ENCODE measurements around the gene OXER1.
"Not testable (repeated sequence)": the region's sequence is repeated elsewhere in the genome, so short reads cannot be mapped to it uniquely, and the experiment has no call there.

Gene OXER1

DNA sequence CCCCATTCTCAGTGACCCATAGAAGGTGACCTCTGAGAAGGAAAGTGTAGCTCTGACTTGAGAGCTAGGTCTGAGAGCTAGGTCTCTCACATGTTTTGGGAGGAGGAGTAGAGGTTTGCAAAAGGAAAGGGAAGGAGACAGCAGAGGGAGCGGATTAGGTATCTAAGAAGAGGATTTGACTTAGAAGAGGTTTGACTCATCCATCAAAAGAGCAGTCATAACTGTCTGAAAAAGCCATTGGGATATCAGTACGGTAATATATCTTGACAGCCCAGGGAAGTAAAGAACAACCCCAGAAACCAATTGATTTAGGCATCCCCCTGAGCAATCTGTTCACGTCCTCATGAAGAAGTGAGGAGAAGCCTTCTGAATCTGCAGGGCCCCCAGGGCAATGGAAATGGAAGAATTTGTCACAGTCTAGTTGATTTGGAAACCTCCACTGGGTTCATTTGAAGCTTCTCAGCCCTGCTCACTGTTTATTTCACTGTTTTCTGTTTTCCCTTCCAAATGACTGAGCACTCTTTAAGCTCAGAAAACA, 19.3 kb downstream of the OXER1 start:
- no peak for DNase-seq

DNA sequence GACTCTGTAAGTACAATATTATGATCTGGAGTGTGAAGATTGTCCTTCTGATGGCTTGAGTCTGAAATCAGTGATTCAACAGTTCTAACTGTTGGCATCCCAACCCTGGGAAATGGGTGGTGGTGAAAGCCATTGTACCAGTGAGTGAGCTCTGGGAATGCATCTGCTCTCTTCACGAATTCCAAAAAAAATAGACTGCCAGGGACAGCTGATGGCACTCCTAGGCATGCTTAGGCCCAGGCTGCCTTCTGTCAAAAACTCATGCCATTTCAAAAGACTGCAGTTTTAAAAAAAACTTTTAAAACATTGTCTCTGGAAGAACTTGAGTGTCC, 20.3 kb downstream of the OXER1 start:
- DNase-seq: no peak

DNA sequence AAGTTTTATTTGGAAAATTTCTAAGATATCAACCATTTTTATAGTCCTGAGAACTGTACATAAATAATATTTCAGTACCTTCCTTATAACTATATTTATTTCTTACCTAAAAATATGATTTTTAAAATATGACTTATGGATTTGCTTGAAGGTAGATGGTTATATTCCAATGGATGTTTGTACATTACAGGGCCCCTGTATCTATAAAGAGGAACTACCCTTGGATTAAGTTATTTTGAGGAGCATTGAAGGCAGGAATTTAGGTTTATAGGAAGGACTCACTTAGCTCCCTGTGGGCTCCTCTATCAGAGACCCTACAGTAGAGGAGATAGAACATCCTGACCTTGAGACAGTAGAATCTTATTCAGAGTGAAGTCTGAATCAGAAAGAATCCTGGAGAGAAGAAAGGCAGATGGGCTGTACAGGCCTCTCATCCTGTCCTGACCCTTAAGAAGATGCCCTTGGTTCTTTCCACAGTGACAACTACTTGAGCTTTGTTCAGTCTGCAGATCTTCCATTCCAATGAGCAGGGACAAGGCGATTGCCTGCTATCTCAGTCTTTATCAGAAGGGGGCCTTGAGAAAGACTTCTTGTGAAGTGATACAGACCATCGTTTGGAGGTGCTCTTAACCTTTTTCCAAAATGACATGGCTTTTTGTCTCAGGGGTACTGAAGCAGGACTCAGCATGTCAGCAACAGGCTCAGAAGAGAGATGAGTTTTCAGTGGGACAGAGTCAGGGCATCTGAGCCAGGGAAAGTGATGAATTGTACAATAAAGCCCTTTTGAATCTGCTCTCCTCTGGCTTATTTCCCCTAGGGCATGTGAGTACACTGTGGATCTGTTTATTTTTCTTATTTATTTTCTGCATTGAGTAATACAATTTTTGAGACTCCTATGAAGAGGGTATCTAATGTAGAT, 20.9 kb downstream of the OXER1 start:
- no peak for DNase-seq

DNA sequence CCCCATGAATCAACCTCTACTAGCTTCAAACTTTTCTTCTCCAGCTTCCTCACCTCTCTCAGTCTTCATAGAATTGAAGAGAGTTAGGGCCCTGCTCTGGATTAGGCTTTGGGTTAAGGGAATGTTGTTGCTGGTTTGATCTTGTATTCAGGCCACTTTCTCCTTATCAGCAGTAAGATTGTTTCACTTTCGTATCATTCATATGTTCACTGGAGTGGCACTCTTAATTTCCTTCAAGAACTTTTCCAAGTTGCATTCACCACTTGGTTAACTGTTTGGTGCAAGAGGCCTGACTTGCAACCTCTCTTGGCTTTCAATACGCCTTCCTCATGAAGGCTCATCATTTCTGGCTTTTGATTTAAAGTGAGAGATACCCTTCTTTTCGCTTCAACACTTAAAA, 22.8 kb downstream of the OXER1 start:
- no peak for DNase-seq

DNA sequence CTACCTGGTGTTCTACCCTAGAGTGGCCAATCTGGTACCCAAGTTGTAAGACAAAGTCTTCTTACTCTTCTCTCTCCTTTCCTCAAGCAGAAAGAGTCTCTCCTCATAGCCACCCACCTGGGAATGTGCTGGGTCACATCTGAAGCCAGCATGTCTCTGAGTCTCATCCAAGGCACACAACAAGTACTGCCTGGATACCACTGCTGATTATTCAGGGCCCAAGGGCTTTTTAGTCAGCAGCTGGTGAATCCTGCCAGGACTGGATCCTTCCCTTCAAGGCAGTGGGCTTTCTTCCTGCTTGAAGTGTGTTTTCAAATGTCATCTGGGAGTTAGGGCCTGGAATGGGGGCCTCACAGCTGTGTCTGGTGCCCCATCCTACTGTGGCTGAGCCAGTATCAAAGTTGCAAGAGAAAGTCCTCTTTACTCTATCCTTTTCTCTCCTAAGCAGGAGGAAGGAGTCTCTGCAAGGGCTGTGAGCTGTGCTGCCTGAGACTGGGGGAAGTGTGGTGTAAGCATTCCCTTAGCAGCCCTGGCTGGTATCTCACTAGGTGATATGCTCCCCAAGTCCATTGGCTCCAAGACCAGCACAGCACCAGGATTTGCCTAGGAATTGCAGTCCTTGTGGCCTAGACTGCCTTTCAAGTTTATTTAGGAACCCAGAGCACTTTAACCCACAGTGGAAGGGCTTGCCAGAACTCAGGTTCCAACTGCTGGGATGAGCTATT, 27.2 kb downstream of the OXER1 start:
- DNase-seq: no peak

DNA sequence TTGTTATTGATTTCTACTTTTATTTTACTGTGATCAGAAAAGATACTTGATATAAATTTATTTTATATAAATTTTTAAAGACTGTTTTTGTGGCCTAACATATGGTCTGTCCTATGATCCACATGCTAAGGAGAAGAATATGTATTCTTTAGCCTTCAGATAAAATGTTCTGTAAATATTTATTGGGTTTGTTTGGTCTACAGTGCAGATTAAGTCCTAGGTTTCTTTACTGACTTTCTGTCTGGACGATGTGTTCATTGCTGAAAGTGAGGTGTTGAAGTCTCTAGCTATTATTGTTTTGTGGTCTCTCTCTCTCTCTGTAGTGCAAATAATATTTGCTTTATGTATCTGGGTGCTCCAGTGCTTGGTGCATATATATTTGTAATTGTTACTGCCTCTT, 30.1 kb downstream of the OXER1 start:
- DNase-seq: no peak

DNA sequence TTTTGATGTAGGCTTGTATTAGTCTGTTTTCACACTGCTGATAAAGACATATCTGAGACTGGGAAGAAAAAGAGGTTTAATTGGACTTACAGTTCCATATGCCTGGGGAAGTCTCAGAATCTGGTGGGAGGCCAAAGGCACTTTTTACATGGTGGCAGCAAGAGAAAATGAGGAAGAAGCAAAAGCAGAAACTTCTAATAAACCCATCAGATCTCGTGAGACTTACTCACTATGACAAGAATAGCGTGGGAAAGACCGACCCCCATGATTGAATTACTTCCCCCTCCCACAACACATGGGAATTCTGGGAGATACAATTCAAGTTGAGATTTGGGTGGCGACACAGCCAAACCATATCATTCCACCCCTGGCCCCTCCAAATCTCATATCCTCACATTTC, 32.6 kb downstream of the OXER1 start:
- not testable (repeated sequence) for DNase-seq

DNA sequence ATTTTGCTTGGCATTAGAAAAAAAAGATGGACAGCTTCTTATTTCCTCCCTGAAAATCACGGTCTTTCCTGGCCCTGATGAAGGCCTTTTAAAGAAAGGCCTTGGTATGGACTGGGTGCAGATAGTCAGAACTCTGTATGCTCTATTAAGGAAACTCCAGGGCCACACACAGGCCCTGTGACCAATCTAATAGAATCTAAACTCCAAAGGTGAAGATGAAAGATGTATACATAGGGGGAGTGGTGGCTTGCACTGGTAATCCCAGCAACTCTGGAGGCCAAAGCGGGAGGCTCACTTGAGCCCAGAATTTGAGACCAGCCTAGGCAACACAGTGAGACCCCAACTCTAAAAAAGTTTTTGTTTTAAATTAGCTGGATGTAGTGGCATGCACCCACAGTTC, 37.3 kb downstream of the OXER1 start:
- no peak for DNase-seq

DNA sequence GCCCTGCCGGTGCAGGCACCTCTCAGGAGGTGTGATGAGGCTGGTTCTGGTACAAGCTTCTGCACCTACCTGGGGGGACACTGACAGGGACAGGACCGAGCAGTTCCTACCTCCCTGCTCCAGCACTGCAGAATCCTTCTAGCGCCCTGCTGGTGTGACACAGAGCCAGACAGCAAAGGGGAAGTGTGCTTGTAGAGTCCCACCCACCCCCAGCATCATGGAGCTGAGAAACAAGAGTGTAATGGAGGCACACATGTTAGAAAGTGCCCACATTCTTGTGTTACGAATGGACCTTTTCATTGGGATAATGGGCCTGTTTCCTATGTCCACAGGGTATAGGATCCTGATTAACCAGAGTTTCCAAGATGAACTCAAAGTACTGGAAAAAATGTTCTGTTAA, 38.3 kb downstream of the OXER1 start:
- DNase-seq: no peak

DNA sequence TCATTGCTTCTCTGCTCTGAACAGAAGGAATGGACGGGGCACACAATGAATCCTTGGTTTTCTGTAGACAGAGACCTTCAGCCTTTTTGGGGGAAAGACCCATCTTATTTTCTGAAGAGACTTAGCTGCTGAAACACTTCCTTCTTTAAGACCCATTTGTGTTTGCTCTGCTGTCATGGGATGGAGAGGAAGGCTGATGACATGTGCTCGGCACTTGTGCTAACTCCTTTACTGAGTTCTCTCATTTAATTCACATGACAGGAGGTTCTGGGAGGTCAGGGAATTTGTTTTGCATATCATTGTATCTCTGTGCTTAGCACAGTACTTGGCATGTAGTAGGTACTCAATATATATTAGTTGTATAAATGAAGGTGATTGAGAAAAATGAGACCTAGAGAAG, 39.0 kb downstream of the OXER1 start:
- DNase-seq: no peak

DNA sequence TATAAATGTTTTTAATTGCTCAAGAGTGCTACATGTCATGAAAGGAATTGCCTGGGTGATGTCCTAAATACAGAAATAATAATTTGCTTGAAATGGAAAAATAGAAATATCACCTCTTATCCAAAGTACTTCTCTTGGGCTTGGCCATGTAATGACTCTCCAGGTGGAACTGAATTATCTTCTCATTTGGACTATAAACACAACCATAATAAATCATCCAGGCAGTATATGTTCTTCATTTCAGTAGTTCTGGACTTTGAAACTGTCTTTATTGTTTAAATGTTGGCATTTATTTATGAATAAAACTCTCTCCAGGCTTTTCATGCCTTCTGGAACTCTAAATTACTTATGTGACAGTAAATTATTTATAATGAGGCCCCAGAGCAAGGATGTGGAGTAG, 40.5 kb downstream of the OXER1 start:
- DNase-seq: no peak

DNA sequence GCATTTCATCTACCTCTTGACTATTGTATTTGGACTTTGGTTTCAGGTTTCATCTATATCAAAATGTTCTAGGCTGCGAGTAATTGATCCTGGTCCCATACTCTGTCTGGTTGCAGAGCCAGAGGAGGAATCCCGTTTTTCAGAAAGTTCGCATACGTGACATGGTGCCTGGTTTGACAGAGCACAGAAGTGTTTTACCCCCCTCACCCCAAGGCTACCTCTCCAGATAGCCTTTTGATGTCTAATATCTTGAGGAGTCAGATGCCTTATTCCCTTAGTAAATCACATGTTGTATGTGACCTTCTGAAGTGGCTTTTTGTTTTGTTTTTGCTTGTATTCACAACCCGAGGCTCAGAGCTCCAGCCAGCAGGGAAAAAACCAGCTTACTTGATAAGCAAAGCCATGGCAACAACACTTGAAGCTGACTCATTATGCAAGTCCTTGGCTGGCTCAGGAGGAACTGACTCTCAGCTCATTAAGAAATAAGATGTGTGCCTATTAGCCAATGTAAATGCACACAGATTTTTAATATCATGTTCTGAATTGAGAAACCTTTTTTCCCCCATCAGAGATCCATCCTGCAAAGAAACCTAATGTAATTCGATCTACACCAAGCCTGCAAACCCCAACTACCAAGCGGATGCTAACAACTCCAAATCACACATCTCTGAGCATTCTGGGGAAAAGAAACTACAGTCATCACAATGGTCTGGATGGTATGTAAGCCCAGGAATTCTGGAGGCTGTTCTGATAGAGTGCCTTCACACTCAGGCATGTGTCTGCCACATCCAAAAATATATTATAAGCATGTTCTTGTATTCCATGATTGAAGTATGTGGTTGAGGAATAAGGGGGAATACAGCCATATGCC, 41.4 kb downstream of the OXER1 start:
- peak; percentile 39 for DNase-seq

DNA sequence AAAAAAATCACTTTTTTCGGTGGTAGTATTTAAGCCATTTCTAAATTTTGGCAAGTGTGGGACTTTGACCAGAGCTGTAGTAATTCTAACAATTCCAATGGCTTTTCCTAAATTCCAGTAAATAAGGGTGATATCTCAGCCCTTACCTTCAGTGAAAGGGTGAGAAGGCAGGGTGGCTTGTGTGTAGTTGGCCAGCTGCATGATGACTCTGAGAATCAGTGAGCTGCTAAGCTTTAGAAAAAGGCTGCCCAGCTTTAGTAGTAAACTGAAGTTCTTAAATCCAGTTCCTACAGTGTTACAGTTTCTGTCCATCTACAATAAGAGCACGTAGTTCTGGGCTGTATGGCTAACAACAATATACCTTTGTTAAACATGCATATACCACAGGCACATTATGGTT, 42.0 kb downstream of the OXER1 start:
- DNase-seq: no peak

DNA sequence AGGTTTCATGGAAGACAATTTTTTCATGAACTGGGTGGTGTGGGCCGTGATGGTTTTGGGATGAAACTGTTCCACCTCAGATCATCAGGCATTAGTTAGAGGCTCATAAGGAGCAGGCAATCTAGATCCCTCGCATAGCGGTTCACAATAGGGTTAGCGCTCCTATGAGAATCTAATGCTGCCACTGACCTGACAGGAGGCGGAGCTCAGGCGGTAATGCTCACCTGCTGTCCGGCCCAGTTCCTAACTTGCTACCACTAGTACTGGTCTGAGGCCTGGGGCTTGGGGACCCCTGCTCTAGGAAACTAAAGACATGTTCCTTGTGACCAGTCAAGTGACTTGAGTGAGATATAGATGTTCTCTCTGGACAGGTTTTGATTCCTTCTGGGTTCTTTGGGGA, 49.2 kb downstream of the OXER1 start:
- no peak for DNase-seq

DNA sequence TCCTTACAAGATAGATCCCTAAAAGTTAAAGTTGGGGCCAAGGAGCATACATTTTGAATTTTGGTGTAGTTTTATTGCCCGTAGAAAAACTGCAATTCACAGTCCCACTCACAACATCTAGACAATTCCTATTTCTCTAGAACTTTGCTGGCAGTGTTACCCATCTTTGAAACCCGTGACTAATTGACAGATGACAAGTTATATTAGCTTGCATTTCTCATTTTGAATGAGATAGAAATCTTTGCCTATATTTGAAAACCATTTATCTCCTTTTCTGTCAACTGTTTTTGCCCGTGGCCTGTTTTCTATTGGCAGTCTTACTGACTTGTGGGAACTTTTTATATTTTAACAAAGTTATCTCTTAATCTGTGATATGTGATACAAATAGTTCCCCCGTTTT, 50.0 kb downstream of the OXER1 start:
- no peak for DNase-seq

DNA sequence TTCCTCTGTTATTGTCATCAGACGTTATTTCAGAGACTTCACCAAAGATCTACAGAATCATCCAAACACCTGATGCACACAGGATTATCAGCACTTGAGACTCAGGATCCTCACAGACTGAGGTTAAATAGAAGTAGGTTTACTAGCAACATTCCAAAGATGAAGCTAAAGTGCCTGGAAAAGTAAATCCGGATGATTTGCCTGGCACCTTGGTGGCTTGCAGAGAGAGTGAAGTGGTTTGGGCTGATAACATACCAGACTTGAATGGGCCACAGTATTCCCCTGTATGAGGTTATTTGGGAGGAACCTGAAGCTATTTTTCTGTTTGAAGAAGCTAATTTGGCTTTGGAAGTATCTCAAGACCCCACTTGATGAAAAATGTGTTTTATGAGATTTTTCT, 51.0 kb downstream of the OXER1 start:
- DNase-seq: no peak

All from CD4-positive, alpha-beta T cell treated with Interleukin-21 for 1 hour (primary cell).